IMR-90 (cell line): ENCODE data around the gene TNFRSF4. TPM values are rescaled to one million over a fixed set of nuclear protein-coding genes. Genes with fewer than 3 reads are reported as not detected.

Source experiments
- ATAC-seq: fragments of 200-7000 bp; cut with Tn5 transposase; 2 replicates; pipeline ENCODE4 v1.9.1; 2020; ENCODE audit warnings: low read depth, mild to moderate bottlenecking, moderate library complexity
- BruUV-seq: library from RNA; stranded (reverse); fragments of 400-500 nt; replicated peaks from 2 replicates; lab custom pipeline; 2021; lab: Mats Ljungman, UMichigan
- CTCF ChIA-PET: fragments of 300-600 bp; formaldehyde crosslinking; extraction: SDS; loops from one replicate; lab custom pipeline; 2021; ENCODE audit warnings: antibody characterized with exemption; lab: Yijun Ruan, JAX
- POLR2A ChIA-PET: fragments of 300-600 bp; sonication (Branson Sonifier 250); formaldehyde crosslinking; loops from one replicate; lab custom pipeline; 2022; ENCODE audit warnings: antibody characterized with exemption; ENCODE audit not compliant: unreplicated experiment; lab: Charles Lee
- DNase-seq: peaks from one replicate; pipeline ENCODE4 v3.0.0; 2013
- H2AFZ ChIP-seq: replicated peaks from 2 replicates; pipeline ENCODE3; 2013; ENCODE audit warnings: low read length, mild to moderate bottlenecking; ENCODE audit not compliant: poor library complexity
- H2AK5ac ChIP-seq: 2 replicates; pipeline ENCODE4 v1.6.1; 2013; ENCODE audit warnings: low read depth, low read length, inconsistent platforms
- H2AK9ac ChIP-seq: replicated peaks from 2 replicates; pipeline ENCODE3; 2013; ENCODE audit warnings: mild to moderate bottlenecking, low read depth, low read length, moderate library complexity; ENCODE audit not compliant: poor library complexity
- H2BK120ac ChIP-seq: 2 replicates; pipeline ENCODE4 v1.6.1; 2013; ENCODE audit warnings: low read depth, low read length, inconsistent platforms
- H2BK15ac ChIP-seq: 3 replicates; pipeline ENCODE4 v1.6.1; 2013; ENCODE audit warnings: low read depth, low read length, inconsistent platforms
- H2BK20ac ChIP-seq: 2 replicates; pipeline ENCODE4 v1.6.1; 2013; ENCODE audit warnings: low read depth, mild to moderate bottlenecking, inconsistent platforms, low read length, moderate library complexity
- H2BK5ac ChIP-seq: 2 replicates; pipeline ENCODE4 v1.6.1; 2013; ENCODE audit warnings: mild to moderate bottlenecking, low read depth, low read length, inconsistent platforms; ENCODE audit not compliant: poor library complexity, severe bottlenecking
- H3K14ac ChIP-seq: replicated peaks from 2 replicates; pipeline ENCODE4 v1.6.1; 2013; ENCODE audit warnings: low read depth, low read length, inconsistent platforms
- H3K18ac ChIP-seq: 2 replicates; pipeline ENCODE4 v1.6.1; 2013; ENCODE audit warnings: low read depth, low read length, control low read depth
- H3K23ac ChIP-seq: 2 replicates; pipeline ENCODE4 v1.6.1; 2013; ENCODE audit warnings: low read depth, low read length, inconsistent platforms
- H3K27ac ChIP-seq: 2 replicates; pipeline ENCODE4 v1.5.1; 2013; ENCODE audit warnings: mild to moderate bottlenecking, control low read depth, low read length; ENCODE audit not compliant: insufficient read depth
- H3K27me3 ChIP-seq: 2 replicates; pipeline ENCODE4 v1.6.1; 2013; ENCODE audit warnings: low read length; ENCODE audit not compliant: control insufficient read depth, insufficient read depth
- H3K36me3 ChIP-seq: 2 replicates; pipeline ENCODE4 v1.6.1; 2013; ENCODE audit warnings: low read length, mixed read lengths; ENCODE audit not compliant: control insufficient read depth, insufficient read depth
- H3K4ac ChIP-seq: 2 replicates; pipeline ENCODE4 v1.6.1; 2013; ENCODE audit warnings: low read depth, low read length, inconsistent platforms
- H3K4me1 ChIP-seq: 2 replicates; pipeline ENCODE4 v1.6.1; 2013; ENCODE audit warnings: low read length, mixed read lengths; ENCODE audit not compliant: control insufficient read depth, insufficient read depth
- H3K4me2 ChIP-seq: 2 replicates; pipeline ENCODE4 v1.6.1; 2013; ENCODE audit warnings: low read depth, mild to moderate bottlenecking, control low read depth, low read length, moderate library complexity
- H3K4me3 ChIP-seq: 2 replicates; pipeline ENCODE4 v1.5.1; 2013; ENCODE audit warnings: low read depth, mild to moderate bottlenecking, control low read depth, low read length, moderate library complexity; ENCODE audit not compliant: insufficient read depth
- H3K56ac ChIP-seq: 2 replicates; pipeline ENCODE4 v1.6.1; 2013; ENCODE audit warnings: low read length, inconsistent platforms; ENCODE audit not compliant: insufficient read depth; ENCODE audit errors: extremely low read depth
- H3K79me1 ChIP-seq, 2 experiments: 2 replicates each; pipeline ENCODE4 v1.6.1; 2013; ENCODE audit warnings: low read length in 2 of 2, inconsistent platforms in 1 of 2, low read depth in 1 of 2
- H3K9ac ChIP-seq: 2 replicates; pipeline ENCODE4 v1.6.1; 2013; ENCODE audit warnings: low read depth, low read length, control low read depth
- H3K9me1 ChIP-seq: 2 replicates; pipeline ENCODE4 v1.6.1; 2013; ENCODE audit warnings: low read length, inconsistent platforms; ENCODE audit not compliant: insufficient read depth
- H3K9me3 ChIP-seq: 2 replicates; pipeline ENCODE4 v1.6.1; 2013; ENCODE audit warnings: low read length; ENCODE audit not compliant: control insufficient read depth, insufficient read depth
- H4K20me1 ChIP-seq: 2 replicates; pipeline ENCODE4 v1.6.1; 2013; ENCODE audit warnings: low read length, inconsistent platforms; ENCODE audit not compliant: insufficient read depth
- H4K5ac ChIP-seq: 2 replicates; pipeline ENCODE4 v1.6.1; 2013; ENCODE audit warnings: mild to moderate bottlenecking, low read depth, low read length, control low read depth
- H4K8ac ChIP-seq, 2 experiments: 2 replicates each; pipeline ENCODE4 v1.6.1; 2013; ENCODE audit warnings: low read depth in 2 of 2, low read length in 2 of 2, control low read depth in 1 of 2, inconsistent platforms in 1 of 2
- H4K91ac ChIP-seq: 2 replicates; pipeline ENCODE4 v1.6.1; 2013; ENCODE audit warnings: low read depth, low read length, inconsistent platforms; ENCODE audit not compliant: insufficient read depth
- BHLHE40 ChIP-seq: fragments of 150-350 bp; IDR thresholded peaks from 2 replicates; pipeline ENCODE4 v1.6.1; 2016; ENCODE audit warnings: mild to moderate bottlenecking, low read depth, low read length
- CEBPB ChIP-seq: IDR thresholded peaks from 2 replicates; pipeline ENCODE4 v1.6.1; 2012; ENCODE audit warnings: low read depth, low read length, improper control_type of control experiment
- CHD1 ChIP-seq: IDR thresholded peaks from 2 replicates; pipeline ENCODE4 v1.6.1; 2012; ENCODE audit warnings: low read depth, low read length, improper control_type of control experiment
- FOS ChIP-seq: fragments of 150-350 bp; IDR thresholded peaks from 2 replicates; pipeline ENCODE4 v1.6.1; 2016; ENCODE audit warnings: low read depth, low read length
- MAZ ChIP-seq: IDR thresholded peaks from 2 replicates; pipeline ENCODE4 v1.6.1; 2012; ENCODE audit warnings: low read depth, mild to moderate bottlenecking, low read length, improper control_type of control experiment, moderate library complexity, borderline replicate concordance
- NFE2L2 ChIP-seq: fragments of 150-350 bp; IDR thresholded peaks from 2 replicates; pipeline ENCODE4 v1.6.1; 2016; ENCODE audit warnings: low read depth, mild to moderate bottlenecking, low read length
- POLR2A ChIP-seq: IDR thresholded peaks from 2 replicates; pipeline ENCODE4 v1.6.1; 2012; ENCODE audit warnings: mild to moderate bottlenecking, low read depth, low read length
- RAD21 ChIP-seq: IDR thresholded peaks from 2 replicates; pipeline ENCODE4 v1.6.1; 2012; ENCODE audit warnings: low read length, improper control_type of control experiment
- RFX5 ChIP-seq: IDR thresholded peaks from 2 replicates; pipeline ENCODE4 v1.8.0; 2012; ENCODE audit warnings: low read depth, mild to moderate bottlenecking, low read length, moderate library complexity
- SMC3 ChIP-seq: fragments of 150-350 bp; IDR thresholded peaks from 2 replicates; pipeline ENCODE4 v1.6.1; 2016; ENCODE audit warnings: low read depth, mild to moderate bottlenecking, antibody characterized with exemption, low read length, moderate library complexity
- WGBS, 2 experiments: methylation state at CpG; one replicate each; pipeline versions ENCODE4 v1.1.5 to v1.1.7; 2013; ENCODE audit warnings: missing lambda C conversion rate in 2 of 2; ENCODE audit not compliant: insufficient read length in 1 of 2; ENCODE audit errors: extremely low coverage in 2 of 2; 5-methylcytosine and 5-hydroxymethylcytosine counted together
- dilution Hi-C: fragments of 300-500 bp; cut with HindIII; formaldehyde crosslinking; loops from one replicate; pipeline ENCODE4 v1.14.3; 2018; ENCODE audit warnings: low sequenced_read_pairs; ENCODE audit not compliant: unreplicated experiment
- in situ Hi-C: fragments of 300-500 bp; cut with MboI; formaldehyde crosslinking; loops from 3 replicates; pipeline ENCODE4 v1.14.3; 2019; ENCODE audit warnings: low sequenced_read_pairs, inconsistent platforms, mixed read lengths
- intact Hi-C: fragments of 100-400 bp; cut with micrococcal nuclease; formaldehyde crosslinking; loops from 2 replicates; pipeline ENCODE4 v1.10.0; 2022
- polyA plus RNA-seq, 3 experiments: library from polyadenylated mRNA; depleted of rRNA; stranded (reverse); fragments of >200 nt; gene quantifications; 2 replicates each; pipeline ENCODE4 v1.2.3, GENCODE V29; 2012; ENCODE audit warnings: low replicate concordance in 1 of 3
- total RNA-seq: library from RNA; depleted of rRNA; stranded (reverse); fragments of >200 nt; gene quantifications from 2 replicates; pipeline ENCODE4 v1.2.3, GENCODE V29; 2012
- TF ChIP-seq, protein P1 (sequence below): conservative IDR thresholded peaks from 2 replicates; pipeline ENCODE4 v1.5.1; 2012; ENCODE audit warnings: mild to moderate bottlenecking, low read depth, low read length, improper control_type of control experiment
- TF ChIP-seq, protein P2 (sequence below): fragments of 150-350 bp; IDR thresholded peaks from 2 replicates; pipeline ENCODE4 v1.6.1; 2017; ENCODE audit warnings: mild to moderate bottlenecking, antibody characterized with exemption, low read length, low read depth

TNFRSF4 gene
- total and polyA plus RNA-seq, 2 of the 4 experiments (the other 2 are of a cell fraction) = 0.15 TPM; not detected in 1

- Histone ChIP-seq H3K9me1 (no peaks in the 10 kb centered on the region), H3K79me1 (no peaks in the 10 kb centered on the region), H3K27me3 (peaks cover 51% of the 10 kb centered on the region), H2BK120ac (no peak overlapping the region), H3K9me3 (peaks cover 6% of the 10 kb centered on the region), H2BK5ac (no peak overlapping the region), H4K5ac (no peak overlapping the region), H4K20me1 (no peaks in the 10 kb centered on the region; the same call in 1 of the 2 replicates), H4K8ac (no peak overlapping the region), H3K4me1 (no peaks in the 10 kb centered on the region), H4K91ac (no peak overlapping the region), H3K18ac (no peak overlapping the region), H3K36me3 (no peaks in the 10 kb centered on the region), H3K14ac (no peak overlapping the region), H2AFZ (no peak overlapping the region), H3K4me3 (no peak overlapping the region), H3K56ac (no peak overlapping the region), H2AK5ac (no peak overlapping the region), H2BK15ac (no peak overlapping the region), H3K9ac (no peak overlapping the region), H3K4me2 (no peak overlapping the region), H2BK20ac (no peak overlapping the region), H3K27ac (no peak overlapping the region), H3K4ac (no peak overlapping the region), H3K23ac (no peak overlapping the region), H2AK9ac (no peak overlapping the region)
- dilution Hi-C loops (no loop called here), intact Hi-C loops (no loop called here), in situ Hi-C loops (no loop called here)
- no TSS peak for BruUV-seq
- WGBS, 2 experiments = 76% methylated on average over 2 of the region's 7 CpGs; no CpG with 5 or more reads in 1 of the 2 experiments
- ChIA-PET POLR2A (no interaction called here), CTCF (no interaction called here)
- DNase-seq (no peak), ATAC-seq (no peak)
- no peak for TF ChIP-seq SMC3
- no peak for TF ChIP-seq MAZ
- TF ChIP-seq BHLHE40 = no peak
- no peak for TF ChIP-seq RFX5
- no peak for TF ChIP-seq FOS
- TF ChIP-seq, protein P1, sequence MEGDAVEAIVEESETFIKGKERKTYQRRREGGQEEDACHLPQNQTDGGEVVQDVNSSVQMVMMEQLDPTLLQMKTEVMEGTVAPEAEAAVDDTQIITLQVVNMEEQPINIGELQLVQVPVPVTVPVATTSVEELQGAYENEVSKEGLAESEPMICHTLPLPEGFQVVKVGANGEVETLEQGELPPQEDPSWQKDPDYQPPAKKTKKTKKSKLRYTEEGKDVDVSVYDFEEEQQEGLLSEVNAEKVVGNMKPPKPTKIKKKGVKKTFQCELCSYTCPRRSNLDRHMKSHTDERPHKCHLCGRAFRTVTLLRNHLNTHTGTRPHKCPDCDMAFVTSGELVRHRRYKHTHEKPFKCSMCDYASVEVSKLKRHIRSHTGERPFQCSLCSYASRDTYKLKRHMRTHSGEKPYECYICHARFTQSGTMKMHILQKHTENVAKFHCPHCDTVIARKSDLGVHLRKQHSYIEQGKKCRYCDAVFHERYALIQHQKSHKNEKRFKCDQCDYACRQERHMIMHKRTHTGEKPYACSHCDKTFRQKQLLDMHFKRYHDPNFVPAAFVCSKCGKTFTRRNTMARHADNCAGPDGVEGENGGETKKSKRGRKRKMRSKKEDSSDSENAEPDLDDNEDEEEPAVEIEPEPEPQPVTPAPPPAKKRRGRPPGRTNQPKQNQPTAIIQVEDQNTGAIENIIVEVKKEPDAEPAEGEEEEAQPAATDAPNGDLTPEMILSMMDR = no peak
- no peak for TF ChIP-seq NFE2L2
- TF ChIP-seq, protein P2, sequence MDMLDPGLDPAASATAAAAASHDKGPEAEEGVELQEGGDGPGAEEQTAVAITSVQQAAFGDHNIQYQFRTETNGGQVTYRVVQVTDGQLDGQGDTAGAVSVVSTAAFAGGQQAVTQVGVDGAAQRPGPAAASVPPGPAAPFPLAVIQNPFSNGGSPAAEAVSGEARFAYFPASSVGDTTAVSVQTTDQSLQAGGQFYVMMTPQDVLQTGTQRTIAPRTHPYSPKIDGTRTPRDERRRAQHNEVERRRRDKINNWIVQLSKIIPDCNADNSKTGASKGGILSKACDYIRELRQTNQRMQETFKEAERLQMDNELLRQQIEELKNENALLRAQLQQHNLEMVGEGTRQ = no peak
- no peak for TF ChIP-seq CEBPB
- no peak for TF ChIP-seq CHD1
- no peak for TF ChIP-seq POLR2A
- no peak for TF ChIP-seq RAD21
Observed at GRCh38 chr1:1176931-1177330, 37.0 kb downstream of the TNFRSF4 start.
